ENCODE results near the gene MED17.
"Not testable (repeated sequence)": the region's sequence is repeated elsewhere in the genome, so short reads cannot be mapped to it uniquely, and the experiment has no call there.

MED17 gene, protein sequence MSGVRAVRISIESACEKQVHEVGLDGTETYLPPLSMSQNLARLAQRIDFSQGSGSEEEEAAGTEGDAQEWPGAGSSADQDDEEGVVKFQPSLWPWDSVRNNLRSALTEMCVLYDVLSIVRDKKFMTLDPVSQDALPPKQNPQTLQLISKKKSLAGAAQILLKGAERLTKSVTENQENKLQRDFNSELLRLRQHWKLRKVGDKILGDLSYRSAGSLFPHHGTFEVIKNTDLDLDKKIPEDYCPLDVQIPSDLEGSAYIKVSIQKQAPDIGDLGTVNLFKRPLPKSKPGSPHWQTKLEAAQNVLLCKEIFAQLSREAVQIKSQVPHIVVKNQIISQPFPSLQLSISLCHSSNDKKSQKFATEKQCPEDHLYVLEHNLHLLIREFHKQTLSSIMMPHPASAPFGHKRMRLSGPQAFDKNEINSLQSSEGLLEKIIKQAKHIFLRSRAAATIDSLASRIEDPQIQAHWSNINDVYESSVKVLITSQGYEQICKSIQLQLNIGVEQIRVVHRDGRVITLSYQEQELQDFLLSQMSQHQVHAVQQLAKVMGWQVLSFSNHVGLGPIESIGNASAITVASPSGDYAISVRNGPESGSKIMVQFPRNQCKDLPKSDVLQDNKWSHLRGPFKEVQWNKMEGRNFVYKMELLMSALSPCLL

DNA sequence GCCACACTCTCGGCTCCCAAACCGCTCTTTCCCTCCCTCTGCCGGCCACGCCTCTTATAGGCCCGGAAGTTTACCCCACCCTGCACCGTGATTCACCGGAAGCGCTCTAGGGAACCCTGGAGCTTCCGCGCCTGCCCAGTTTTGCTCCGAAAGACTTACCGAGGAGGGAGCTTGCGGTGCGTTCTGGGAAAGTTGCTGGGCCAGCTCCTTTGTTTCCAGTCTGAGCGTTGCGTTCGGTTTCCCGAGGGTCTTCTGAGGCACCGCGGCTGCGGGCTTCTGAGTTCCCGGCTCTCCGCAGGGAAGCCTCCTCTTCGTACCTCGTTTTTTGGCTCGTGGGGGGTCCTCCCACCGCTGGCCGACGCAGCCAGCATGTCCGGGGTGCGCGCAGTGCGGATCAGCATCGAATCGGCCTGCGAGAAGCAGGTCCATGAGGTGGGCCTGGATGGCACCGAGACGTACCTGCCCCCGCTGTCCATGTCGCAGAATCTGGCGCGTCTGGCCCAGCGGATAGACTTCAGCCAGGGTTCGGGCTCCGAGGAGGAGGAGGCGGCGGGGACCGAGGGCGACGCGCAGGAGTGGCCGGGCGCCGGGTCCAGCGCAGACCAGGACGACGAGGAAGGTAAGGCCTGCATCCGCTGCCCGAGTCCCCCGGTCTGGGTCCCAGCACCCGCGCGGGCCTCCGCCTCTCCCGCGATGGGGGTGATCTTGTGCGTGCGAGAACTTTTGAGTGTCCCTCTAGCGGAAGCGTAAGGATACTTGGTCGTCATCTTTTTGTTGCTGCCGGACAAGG is at the start of gene MED17:
Gene MED17, plus strand, starts transcription at position 138 of the 790 bp plus-strand sequence. Its CDS starts 232 bp downstream, at position 370.
- DNase-seq (ENCODE audit: low read depth in 3 of 3) = peak; percentile 77 to 86 (median 84)

DNA sequence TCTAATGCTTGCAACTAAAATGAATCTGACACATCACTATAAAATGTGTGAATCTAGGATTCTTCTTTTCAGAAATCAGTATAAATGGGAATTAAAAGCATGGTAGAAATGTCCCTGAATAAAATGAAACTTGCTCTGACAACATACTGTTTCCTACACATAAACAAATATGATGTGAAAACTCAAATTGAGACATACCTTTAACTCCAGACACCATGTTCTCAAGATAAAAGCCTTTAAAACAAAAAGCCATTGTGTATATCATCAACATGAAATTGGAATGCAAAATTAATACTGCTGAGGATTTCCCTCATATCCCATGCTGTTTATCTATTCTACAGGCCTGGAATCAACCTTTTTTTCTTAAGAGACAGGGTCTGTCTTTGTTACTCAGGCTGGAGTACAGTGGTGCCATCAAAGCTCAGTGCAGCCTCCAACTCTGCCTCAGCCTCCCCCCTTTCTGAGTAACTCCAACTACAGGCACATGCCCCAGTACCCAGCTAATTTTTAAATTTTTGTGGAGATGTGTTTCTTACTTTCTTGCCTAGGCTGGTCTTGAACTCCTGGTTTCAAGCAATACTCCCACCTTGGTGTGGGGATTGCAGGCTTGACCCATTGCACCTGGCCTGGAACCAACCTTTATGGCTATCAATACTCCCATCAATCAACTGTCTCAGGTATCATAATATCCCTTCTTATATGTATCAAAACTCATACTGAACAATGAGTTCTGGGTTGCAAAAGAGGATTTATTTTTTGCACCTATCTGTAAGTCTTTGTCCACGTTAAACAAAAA is 49.5 kb upstream of the MED17 start:
- no peak for DNase-seq (ENCODE audit: low read depth in 3 of 3)

DNA sequence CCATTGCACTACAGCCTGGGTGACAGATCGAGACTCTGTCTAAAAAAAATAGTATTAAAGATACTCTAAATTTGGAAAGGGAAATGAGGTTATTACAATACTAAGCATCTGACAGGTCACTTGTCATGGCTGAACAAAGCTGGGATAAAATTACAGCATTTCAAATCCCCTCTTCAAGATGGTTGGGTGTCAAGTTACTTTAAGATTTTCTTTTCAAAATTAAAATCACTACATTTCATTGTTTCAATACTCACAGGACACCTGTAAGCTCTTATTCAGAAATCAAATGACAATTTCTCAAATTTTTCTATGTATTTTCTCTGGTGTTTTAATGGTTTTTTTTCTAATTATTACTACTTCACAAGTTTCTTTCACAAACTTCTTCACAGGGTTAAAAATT is 48.5 kb upstream of the MED17 start:
- DNase-seq (ENCODE audit: low read depth in 3 of 3) = no peak

DNA sequence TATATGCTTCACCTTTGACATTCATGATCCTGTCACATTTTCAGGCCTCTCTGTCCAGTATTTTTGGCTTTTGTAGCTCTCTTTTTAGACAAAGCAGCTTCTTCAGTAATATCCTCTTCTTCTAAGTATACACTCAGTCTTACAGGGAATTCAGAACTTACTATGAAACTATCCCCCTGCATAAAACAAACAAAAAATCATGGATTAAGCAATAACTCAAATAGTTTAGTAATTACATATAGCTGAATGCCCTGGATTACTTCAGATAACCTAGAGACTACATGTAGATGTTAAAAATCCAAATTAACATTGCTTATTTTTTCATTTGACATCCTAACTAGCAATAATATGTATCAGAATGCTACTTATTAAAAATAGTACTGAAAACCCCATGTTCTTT is 48.0 kb upstream of the MED17 start:
- DNase-seq (ENCODE audit: low read depth in 3 of 3) = no peak

DNA sequence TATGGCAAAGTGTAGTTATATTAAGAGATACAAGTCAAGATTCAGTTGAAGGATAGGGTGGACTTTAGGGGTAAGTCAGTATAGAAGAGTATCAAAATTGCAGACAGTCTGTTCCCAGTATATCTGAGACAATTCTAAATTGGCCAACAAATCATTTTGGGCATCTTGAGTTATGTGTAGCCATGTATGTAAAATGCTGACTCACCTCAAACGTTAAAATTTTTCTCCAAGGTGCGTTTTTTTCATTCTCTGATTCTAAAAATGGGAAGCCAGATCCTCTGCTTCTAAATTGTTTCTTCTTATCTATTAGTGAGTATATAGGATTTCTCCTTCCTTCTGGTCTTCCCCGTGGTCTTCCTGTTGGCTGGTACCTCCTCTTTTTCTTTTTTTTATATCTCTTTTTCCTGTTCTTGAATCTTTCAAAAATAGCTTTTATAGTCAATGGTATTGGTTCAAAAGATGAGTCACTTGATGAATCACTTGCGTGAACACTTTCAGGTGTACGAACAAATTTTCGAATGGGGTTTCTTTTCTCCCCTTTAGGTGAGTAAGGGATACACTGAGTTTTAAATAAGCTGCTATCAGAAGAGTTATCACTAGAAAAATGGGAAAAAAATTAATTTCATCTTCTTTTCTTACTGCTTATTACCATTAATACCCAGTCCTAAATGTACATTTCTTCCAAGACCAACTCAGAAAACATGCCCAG is 46.0 kb upstream of the MED17 start:
- no peak for DNase-seq (ENCODE audit: low read depth in 3 of 3)

DNA sequence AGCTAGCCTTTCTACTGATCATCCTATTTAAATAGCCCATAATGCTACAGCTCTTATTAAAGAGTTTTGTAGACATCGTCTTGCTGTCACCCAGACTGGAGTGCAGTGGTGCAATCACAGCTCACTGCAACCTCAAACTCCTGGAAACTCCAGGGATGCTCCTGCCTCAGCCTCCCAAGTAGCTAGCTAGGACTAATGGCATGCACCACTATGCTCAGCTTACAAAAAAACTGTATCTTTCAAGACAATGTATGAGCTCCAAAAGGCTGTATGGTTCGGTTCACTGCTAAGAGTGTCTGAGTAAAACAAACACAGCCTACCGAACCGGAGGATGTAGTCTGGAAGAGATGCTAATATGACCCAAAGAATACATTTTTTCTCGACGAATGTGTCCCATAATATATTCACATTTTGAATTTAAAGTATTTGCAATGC is 45.4 kb upstream of the MED17 start:
- no peak for DNase-seq (ENCODE audit: low read depth in 3 of 3)

DNA sequence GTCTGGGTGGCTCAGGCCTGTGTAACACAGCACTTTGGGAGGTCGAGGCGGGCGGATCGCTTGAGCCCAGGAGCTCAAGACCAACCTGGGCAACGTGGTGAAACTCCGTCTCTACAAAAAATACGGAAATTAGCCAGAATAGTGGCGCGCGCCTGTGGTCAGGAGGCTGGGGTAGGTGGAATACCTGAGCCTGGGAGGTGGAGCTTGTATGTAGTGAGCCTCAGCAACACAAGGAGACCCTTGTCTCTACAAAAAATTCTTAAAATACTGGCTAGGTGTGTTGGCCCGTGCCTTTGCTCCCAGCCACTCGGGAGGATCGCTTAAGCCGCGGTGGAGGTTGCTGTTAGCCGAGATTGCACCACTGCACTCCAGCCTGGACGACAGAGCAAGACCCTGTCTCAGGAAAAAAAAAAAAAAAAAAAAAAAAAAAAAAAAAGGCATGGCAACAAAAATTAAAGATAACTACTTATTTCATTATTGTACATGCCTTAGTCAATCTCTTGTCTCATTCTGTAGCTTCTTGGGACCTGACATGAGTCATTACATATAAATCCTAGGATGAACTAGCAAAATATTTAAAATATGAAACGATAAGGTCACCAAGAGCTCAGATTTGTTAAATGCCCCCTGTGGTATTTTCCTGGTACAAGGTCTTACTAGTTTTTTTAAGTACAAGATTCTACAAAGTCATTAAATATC is 43.9 kb upstream of the MED17 start:
- DNase-seq (ENCODE audit: low read depth in 3 of 3) = peak in 2 of 3 donors; percentile 36 to 41

DNA sequence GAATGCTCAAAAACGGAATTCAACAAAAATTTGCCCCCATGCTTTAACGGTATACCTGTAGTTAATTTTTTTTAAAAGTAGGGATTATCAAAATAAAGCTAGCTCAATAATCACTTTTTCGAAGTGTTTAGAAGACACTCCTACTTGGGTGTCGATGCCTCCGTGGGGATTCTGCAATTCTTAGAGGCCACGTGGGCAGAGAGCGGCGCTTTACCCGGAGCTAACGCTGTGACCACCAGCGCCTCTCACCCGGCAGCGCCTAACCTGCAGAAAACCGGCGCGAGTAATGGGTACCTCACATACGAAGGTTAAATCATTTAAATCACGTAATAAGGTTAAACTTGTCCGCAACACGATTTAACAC is 43.4 kb upstream of the MED17 start:
- peak; percentile 39 to 58 (median 50) for DNase-seq (ENCODE audit: low read depth in 3 of 3)

DNA sequence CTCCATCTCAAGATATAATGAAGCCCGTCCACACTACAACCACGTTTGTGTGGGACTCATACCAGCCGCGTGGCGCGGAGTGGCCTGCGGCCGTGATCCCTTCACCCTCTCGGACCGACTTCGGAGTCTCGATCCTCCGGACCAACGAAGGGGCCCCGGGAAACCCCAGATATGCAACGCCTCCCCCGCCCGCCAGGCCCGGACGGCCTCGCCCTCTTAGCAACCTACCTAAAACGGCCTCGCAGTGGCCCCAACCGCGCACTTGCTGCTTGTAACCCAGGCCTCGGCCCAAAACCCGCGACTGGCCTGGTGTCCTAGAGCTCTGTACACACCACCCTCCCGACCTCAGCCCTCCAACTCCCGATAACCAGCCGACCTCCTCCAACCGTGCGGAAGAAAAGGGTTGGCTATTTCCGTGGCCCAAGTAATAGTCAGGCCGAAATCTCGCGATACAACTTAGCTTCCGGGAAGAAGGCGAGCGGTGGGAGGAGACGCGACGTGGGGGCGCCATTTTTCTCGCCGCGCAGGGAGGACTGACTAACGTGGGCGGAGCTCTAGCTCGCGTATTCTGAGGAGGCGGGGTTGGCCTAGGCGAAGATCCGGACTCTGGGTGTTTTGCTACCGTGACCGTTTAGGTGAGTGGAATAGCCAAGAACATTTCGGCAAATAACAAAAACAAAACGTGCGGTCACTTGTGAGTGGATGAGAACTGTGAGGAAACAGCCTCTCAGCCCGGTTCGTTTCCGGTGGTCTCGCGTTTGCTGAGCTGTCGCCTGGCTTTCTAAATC is 42.8 kb upstream of the MED17 start, which contains the start of the genes C11orf54 and TAF1D:
Gene C11orf54, plus strand, starts transcription at position 579 of the 788 bp plus-strand sequence. CDS start 5,722 bp downstream, outside the sequence.
Gene TAF1D, minus strand, starts transcription at position 402 of the 788 bp plus-strand sequence. CDS start 2,191 bp downstream, outside the sequence.
- DNase-seq (ENCODE audit: low read depth in 3 of 3) = peak; percentile 85 to 93 (median 85)

DNA sequence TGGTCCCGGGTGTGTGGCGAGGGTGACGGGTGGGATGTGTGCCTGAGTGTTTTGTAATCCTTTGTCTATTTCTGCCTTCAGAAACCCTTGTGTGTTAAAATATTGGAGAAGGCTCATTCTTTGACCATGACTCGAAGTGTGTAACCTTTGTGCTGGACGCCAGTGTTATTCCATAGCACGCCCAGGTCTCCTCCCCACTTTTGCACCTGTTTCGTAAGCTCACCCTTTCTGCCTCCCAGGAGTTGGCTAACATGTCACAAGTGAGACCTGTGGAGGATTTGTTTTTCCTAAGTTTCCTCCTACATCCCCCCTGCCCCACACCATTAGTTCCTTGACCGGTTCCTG is 42.2 kb upstream of the MED17 start:
- no peak for DNase-seq (ENCODE audit: low read depth in 3 of 3)

DNA sequence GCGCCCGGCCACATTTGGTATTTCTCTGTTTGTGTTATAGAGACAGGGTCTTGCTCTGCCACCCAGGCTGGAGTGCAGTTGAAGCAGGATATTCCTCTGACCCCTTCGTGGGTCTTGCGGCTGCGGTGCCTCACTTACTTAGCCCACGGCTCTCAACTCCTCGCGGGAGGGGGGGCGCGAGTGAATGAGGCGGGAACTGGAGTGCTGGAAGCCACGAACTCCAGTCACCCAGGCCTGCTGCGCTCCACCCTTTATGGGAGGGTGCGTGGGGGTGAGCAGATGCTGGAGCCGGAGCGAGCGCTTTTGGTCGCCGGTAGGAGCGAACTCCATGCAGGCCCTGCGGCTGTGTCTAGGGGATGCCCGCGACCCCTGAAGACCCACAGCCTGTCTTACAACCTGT is 40.8 kb upstream of the MED17 start:
- DNase-seq (ENCODE audit: low read depth in 3 of 3) = no peak

DNA sequence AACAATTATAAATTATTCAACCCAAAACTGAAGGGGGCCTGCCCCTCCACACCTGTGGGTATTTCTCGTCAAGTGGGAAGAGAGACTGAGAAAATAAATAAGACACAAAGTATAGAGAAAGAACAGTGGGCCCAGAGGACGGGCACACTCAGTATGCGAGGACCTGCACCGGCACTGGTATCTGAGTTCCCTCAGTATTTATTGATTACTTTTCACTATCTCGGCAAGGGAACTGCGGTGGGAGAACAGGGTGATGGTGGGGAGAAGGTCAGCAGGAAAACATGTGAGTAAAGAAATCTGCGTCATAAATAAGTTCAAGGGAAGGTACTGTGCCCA is 39.4 kb upstream of the MED17 start:
- DNase-seq (ENCODE audit: low read depth in 3 of 3) = no peak

DNA sequence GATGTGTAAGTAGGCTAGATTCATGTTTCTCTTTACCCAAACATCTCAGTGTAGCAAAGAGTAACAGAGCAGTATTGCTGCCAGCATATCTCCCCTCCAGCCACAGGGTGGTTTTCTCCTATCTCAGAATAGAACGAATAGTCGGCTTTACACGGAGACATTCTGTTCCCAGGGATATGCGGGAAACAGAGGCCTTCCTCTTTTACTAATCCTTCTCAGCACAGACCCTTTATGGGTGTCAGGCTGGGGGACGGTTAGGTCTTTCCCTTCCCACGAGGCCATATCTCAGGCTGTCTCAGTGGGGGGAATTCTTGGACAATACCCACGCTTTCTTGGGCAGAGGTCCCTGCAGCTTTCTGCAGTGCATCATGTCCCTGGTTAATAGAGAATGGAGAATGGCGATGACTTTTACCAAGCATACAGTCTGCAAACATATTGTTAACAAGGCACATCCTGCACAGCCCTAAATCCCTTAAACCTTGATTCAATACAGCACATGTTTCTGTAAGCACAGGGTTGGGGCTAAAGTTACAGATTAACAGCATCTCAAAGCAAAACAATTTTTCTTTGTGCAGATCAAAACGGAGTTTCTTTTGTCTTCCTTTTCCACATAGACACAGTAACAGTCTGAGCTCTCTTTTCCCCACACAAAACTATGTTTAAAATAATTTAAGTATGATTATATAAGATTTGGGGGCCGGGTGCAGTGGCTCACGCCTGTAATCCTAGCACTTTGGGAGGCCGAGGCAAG is 38.9 kb upstream of the MED17 start:
- not testable (repeated sequence) for DNase-seq (ENCODE audit: low read depth in 3 of 3)

DNA sequence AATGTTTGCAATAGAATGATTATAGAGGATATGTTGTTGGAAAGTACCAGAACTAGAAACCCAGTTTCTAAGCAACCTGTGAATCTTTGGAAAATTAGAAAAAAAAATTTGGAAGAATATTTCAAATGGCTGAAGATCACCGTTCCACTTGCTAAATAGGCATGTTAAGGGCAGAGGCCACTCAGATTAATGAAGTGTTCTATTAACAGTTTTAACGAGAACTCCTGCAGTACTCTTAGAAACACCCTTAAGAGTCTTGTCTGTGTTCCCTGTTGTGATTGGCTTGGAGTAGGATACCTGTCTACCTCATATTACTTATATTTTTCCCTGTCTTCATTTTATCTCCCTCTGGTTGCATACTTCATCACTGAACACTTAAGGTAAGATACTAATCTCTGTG is 38.0 kb upstream of the MED17 start:
- DNase-seq (ENCODE audit: low read depth in 3 of 3) = no peak

DNA sequence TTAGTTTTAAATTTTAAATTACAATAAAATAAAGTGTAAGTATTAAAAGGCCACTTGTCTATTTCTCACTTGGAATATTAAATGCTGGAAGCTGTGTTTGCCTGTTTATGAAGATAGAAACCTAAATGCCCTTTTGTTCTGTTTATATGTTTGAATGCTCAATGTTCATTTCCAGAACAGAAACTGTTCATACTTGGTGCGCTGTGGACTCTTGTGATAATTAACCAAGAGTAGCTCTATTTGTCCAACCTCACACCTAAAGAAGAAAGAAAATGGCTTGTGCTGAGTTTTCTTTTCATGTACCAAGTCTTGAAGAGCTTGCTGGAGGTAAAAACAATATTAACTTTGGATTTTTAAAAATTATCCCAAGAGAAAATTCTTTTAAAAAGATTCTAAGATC is 37.0 kb upstream of the MED17 start:
- no peak for DNase-seq (ENCODE audit: low read depth in 3 of 3)

DNA sequence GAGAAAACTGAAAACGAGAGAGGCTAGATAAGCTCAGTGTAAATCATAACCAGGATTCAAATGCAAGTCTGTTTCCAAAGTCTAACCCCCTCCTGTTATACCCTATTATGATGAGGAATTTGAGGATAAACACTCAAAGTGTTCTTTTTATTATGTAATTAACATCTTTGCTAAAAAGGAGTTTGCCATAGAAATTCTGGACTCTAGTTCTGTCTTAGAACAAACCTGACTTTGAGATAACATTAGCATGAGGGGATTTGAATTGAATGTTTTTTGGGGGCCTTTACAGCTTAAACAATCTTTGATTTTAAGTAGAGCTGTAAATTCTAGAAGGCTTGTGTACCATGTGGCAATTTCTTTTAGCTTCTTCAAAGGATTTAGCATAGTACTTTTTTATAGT is 33.1 kb upstream of the MED17 start:
- no peak for DNase-seq (ENCODE audit: low read depth in 3 of 3)

DNA sequence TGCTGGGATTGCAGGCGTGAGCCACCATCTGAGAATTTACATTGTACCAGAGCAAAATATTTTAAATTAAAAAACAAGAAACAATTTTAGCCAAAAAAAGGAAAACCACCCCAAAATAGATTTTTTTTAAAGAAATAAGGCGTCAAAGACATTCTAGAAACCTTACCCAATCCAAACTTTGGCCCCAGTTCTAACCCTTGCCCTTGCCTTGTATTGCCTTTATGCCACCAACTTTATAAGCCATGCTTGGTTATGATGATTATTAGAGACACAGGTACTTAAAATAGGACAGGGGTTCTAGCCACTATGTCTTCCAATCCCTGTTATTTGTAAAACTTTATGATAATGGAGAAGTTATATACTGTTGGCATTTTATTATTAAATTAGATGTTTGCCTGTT is 30.8 kb upstream of the MED17 start:
- DNase-seq (ENCODE audit: low read depth in 3 of 3) = no peak

DNA sequence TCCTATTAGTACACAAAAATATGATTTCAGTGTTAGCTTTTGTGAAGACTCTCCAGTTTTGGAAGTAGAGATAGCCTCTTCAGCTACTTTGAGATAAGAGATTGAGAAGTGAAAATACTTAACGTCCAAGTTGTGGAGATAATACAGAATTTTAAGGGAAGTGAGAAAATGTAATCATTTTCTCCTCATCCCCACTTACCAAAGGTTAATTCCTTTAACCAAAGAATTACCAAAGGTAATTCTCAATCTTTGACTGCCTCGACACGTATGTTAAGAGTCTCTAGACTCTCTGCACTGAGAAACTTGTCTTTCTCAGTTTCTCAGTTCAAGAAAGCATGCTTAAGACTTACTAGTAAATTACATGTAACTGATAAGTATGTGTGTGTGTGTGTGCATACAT is 27.3 kb upstream of the MED17 start:
- DNase-seq (ENCODE audit: low read depth in 3 of 3) = no peak

DNA sequence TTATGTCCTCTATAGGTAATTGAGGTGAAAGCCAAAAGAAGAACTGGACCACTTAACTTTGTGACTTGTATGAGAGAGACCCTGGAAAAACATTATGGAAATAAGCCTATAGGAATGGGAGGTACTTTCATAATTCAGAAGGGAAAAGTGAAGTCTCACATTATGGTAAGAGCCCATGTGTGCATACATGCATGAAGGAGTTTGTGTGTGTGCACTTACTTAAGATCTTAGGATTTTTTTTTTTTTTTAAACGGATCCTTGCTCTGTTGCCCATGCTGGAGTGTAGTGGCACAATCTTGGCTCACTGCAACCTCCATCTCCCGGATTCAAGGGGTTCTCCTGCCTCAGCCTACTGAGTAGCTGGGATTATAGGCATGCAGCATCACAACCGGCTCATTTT is 26.8 kb upstream of the MED17 start:
- DNase-seq (ENCODE audit: low read depth in 3 of 3) = no peak
